Measurements from ENCODE around the gene RAI1.
A peak's percentile ranks its signal among the peaks of the same experiment; 100 is the strongest.

RAI1 gene

DNA sequence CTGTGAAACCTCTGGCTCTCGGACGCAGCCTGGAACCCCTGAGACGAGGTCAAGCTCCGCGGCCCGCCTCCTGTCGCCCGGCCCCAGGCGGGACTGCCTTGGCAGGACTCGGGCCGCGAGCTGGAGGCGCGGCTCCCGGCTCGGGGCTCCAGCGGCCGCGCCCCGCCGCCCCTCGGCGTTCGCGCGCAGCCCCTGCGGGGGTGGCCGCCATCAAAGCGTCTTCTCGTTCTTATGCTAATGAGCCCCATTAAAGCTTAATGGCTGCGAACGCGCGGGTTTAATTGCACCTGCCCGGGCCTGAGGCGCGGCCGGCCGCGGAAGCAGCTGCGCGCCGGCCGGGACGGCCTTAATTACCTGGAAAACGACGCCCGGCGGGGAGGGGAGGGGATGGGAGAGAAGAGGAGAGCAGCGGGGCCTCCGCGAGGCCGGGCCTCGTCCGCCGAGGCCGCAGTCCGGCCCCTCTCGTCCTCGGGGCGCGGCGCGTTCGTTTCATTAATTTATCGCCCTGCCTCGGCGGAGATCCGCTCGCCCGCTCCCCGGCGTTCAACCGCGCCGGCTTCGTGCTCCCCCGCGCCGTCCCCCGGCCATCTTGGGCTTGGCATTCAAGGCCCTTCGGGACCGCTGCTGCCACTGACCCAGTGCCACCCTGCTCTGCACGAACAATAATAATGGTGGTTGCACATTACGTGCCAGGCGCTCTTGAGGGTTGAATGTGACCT, 19.2 kb downstream of the RAI1 start:
- no peak for DNase-seq (ENCODE audit: low read depth)

DNA sequence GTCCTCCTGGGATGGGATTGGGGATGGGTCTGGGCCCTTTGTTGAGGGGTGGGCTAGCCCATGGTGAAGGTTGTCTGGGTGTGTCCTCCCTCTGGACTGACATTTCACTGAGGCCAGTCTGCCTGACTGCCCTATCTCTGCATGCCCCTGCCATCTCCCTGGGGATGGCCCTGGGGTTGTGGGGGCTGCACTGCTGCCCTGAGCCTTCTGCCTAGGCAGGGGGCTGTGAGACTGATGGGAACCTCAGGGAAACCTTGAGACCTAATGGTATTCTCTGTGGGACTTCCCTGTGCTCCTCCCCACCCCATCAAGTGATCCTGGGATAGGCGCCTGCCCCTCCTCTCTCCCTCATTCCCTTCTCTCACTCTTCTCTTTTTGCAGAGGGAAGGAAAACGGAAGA, 19.9 kb downstream of the RAI1 start:
- DNase-seq (ENCODE audit: low read depth) = no peak

DNA sequence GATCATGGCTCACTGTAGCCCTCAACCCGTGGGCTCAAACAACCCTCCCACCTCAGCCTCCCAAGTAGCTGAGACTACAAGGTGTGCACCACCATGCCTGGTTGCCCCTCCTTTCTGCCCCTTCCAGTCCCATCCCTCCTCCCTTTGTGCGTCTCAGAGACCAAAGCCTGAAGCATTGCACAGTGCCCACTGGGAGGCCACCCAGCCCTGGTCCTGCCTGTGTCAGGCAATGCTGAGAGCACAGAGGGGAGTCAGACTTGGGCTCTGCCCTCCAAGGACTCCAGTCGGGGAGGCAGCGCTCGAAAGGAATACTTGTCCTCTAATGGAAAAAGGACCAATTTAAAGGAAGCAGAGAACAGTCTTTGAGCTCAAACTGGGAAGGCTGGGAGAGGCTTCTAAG, 20.4 kb downstream of the RAI1 start:
- no peak for DNase-seq (ENCODE audit: low read depth)

DNA sequence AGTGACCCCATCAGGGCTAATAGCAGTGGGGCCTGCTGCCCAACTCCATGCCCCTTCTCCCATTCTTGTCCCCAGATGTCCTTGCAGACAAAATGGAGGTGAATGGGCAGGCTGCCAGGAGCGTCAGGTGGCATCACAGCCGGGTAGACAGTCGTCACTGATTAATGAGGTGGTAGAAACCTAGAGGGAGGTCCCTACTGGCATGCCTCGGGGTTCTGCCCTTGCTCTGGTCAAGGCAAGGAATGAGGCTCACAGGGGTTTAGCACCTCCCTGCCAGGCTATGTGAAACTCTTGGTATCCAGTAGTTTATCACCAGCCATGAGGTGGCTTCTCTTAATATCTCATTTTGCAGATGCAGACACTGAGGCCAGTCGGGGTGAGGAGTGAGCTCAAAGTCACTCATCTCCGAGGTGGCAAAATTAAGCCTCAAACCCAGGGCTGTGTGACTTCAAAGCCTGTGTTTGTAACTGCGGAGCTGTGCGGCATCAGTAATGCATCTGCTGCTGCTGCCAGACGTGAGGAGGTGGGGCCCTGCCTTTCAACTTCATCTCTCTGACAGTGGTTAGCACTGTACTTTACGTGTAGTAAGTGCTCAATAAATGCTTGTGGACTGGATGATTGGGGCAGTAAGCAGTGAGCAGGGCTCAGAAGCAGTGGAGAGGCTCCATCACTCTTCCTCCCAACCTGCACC, 21.3 kb downstream of the RAI1 start:
- no peak for DNase-seq (ENCODE audit: low read depth)

DNA sequence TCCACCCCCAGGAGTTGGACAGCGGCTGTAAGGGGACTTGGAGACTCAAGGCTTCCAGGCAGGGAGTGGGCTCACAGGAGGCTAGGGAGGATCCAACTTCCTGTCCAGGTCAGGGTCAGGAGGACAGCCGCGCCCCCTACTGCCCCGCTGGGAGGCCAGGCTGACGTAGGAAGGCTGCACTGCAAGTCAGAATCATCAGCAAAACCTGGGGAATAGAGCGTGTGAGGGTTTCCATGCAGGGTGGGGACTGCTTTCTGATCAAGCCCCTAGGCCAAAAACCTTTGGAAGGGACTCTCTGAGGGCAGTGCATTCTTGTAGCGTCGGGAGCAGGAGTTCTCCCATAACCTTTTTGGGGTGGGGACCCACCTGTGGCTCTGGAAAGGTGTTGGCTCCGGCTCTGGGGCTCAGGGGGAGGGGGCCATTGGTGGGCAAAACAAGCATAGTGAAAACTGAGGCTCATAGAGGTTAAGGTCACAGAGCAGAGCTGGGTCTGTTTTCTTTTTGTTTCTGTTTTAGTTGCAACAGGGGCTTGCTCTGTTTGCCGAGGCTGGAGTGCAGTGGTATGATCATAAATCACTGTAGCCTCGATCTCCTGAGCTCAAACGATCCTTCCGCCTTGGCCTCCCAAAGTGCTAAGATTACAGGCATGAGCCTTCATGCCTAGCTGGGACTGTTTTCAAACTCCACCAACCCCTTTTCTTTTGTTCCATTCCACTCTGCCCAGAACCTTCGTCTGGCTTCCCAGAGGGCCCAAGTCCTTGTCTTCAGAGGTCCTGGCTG, 22.1 kb downstream of the RAI1 start:
- DNase-seq (ENCODE audit: low read depth) = peak; percentile 66

DNA sequence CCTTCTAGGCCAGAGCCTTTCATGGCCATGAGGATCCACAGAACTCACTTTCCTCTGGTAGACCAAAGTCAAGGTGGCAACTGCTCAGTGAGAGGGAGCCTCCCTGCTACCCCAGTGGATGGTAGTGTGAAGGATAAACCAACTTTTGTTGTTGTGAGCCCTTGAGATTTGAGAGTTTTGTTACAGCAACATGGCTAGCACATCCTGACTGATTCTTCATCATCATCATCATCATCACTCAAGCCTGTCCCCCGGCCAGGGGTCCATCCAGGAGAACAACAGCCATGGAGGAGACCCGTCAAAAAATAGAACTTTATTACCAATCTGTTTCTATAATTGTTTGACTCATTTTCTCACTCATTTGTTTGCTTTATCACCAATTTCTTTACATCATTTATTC, 23.7 kb downstream of the RAI1 start:
- no peak for DNase-seq (ENCODE audit: low read depth)

DNA sequence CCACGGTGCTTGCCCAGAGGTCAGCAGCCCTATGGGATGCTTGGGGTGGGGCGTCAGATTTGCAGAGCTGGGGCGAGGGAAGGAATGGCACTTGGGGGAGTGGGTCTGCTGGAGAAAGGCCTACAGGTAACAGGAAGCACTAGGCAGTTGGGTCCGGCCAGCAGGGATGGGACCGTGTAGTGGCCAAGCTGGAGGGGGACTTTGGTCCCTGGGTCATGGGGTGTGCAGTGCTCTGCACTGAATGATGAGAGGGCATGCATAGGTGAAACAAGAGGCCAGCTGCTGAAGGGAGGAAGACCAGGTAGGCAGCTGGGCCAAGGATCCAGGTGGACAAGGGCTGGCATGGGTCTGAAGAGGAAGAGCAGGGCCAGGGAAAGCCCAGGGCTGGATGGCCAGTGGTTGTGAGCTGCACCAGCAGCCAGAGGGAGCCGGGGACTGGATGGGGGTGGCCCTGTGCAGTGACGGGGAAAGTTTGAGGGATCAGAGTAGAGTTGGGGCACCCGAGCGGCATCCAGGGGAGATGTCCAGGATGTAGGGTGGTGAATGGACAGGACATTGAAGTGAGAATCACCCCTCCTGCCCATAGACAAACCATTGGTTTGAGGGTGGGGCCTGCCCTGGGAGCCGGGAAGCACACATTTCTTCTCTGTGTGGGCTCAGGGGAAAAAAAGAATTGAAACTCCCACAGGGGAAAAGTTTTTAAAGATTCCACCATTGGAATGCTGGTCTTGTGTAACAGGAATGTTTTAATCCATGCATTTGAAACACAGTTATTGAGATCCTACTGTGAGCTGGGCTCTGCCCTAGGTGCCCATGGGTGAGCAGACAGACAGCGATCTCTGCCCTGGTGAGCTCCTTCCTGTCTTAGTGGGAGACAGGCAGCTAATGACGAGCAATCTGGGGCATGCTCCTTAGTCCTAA, 25.1 kb downstream of the RAI1 start:
- DNase-seq (ENCODE audit: low read depth) = no peak

DNA sequence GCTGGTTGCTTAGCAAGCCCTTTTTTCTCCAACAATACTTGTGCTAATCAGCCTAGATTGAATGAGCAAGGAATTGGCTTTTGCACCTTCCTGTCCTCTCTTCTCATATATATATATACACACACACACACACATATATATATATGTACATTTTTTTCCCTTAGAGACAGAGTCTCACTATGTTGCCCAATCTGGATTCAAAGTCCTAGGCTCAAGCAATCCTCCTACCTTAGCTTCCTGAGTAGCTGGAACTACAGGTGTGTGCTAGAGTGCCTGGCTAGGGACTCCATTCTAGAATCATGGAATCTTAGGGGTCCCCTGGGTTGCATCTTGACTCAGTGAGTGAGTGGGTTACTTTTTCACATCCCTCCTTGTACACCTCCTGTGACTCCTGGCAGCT, 27.0 kb downstream of the RAI1 start:
- DNase-seq (ENCODE audit: low read depth) = no peak

DNA sequence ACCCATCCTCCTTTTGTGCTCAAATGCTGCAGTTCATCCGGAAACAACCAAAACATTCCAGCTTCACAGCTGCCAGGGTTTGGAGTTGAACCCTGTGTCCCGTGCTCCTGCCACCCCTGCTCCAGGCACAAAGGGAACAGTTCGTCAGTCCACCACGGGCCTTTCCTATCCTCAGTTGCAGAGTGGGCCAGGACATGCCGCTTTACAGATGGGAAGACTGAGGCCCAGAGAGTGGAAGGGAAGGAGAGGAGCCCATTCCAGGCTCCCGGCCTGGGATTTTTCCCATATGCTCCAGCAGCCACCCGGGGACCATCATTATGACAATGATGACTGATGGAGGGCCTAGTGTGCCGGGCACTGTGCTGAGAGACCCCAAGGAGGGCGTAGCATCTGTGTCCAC, 27.6 kb downstream of the RAI1 start:
- no peak for DNase-seq (ENCODE audit: low read depth)

DNA sequence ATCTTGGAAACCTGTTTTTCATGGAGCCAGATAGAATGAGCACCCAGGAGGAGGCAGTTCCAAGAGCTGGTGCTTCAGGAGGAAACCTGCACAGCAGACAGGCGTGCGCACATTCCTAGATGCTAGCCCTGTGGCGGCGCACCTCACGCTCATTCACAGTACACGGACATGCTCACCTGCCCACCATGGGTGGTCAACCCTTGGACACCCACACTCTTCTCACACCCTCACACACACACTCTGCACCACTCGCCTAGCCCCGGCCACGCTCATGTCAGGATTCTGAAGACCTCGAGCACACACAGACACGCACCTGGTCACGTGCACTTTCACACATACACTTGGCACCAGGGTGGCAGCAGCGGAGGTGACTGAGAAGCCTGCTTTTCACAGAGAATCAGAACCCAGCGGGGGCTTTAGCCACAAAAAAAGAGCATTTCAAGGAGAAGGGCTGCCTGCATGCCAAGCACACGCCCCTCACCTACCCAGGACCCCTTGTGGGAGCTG, 28.6 kb downstream of the RAI1 start:
- no peak for DNase-seq (ENCODE audit: low read depth)

DNA sequence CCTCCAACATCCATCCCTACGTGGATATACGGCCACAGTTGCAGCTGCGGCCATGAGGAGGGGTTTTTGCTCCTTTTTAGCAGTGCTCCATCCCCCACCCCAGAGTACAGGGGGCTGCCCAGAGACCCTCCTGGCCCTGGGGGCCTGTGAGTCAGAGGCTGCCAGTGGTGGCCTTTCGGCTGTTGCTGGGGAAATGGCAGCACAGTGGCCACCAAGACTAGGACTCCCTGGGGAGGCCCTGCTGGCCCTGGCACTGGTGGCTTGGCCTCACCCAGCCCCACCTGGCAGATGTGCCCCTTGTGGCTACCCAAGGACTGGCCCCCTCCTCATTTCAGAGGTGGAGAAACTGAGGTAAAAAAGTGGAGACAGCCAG, 29.1 kb downstream of the RAI1 start:
- DNase-seq (ENCODE audit: low read depth) = no peak

DNA sequence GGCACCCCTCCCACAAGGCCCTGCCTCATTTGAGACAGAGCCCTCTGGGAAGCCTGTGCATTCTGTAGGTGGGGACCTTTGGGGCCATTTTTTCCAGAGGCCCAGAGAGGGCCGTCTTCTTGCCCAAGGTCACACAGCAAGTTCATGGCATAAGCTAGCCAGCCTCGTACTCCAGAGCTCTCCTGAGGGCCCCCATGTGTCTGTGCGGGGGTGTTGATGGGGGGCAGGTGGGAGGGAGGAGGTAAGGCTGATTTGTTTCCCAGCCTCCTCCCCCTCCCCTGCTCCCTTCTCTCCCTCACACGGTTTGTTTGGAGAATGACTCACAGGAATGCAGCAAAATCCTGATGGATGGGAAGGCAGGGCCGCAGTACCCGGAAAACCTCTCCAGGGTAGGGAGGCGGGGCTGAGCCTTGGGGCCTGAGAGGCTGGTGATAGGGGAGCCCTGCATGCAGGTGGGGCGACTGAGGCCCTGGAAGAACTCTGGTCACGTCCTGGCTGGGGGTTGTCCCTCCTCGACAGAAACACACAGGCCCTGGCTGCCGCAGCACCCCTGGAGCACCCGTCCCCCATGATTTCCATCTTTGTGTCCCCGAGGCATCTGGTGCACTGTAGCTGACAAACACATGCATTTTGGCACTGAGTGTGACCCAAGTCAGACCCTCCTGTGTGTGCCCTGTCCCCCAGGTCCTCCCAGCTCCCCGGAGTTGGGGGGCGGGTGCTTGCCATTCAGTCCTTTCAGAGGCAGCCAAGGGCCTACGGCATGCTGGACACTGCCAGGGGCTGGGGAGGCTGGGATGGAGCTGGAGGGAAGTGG, 29.7 kb downstream of the RAI1 start:
- peak; percentile 99 for DNase-seq (ENCODE audit: low read depth)

DNA sequence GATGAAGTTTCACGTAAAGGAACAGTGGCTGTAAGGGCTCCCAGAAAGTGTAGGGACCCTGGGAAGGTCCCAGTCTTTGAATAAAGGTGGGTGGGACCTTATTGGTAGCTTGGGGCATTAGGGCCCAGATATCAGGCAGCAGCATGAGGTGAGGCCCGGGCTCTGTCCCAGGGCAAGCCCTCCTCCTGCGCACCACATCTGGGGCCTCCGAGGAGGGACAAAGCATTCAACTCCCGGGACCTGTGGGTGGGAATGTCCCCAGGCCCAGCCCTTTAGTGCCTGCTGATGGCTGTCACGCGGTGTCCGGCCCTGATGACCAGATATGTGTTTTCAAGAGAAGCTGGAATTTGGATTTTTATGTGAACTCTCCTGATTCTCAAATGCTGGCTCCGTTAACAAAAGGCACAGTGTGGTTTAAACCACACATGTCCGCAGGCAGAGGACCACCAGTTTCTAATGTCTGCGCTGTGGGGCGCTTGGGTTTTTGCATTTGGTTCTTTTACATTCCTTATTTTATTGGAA, 30.4 kb downstream of the RAI1 start:
- no peak for DNase-seq (ENCODE audit: low read depth)

DNA sequence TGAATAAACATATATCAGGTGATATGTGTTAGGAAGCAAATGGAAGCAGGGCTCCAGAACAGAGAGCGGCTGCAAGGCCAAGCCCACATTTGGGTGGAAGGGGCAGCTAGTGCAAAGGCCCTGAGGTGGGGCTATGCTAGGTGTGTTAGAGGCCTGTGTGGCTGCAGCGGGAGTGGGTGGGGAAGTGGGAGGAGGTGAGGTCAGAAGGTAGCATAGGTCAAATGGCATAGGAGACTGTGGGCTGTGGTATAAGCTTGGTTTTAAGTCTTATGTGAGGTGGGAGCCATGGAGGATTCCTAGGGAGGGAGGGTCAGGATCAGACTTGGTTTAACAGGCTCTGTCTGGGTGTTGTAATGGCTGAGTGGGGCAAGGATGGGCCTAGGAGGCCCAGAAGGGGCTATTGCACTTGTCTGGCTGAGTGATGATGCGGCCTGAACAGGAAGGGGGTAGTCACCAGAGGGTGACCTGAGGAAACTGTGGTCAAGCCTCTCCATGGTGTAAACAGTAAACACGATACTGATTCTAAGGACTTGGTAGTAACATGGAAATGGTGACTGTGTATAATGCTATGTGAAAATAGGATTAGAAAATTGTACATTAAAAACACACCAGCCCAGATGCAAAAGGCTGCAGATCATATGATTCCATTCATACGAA, 31.1 kb downstream of the RAI1 start:
- DNase-seq (ENCODE audit: low read depth) = peak; percentile 99

DNA sequence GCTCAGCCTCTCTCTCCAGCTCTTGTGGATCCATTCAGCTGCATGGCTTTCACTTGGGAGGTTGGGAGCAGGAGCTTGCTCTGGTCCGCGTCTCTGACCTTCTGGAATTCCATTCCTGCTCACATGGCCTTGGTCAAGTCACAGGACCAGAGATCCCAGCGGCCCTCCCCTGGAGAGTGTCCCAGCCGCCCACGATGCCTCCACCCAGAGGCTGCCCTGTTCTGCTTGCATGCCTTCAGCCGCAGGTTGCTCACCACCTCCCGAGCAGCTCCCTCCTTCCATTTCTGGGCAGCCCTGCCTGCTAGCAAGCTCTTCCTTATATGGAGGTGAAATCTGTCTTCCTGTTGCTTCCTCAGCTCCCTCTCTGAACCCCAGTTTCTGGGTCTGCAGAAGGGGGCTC, 32.6 kb downstream of the RAI1 start:
- DNase-seq (ENCODE audit: low read depth) = peak; percentile 90

DNA sequence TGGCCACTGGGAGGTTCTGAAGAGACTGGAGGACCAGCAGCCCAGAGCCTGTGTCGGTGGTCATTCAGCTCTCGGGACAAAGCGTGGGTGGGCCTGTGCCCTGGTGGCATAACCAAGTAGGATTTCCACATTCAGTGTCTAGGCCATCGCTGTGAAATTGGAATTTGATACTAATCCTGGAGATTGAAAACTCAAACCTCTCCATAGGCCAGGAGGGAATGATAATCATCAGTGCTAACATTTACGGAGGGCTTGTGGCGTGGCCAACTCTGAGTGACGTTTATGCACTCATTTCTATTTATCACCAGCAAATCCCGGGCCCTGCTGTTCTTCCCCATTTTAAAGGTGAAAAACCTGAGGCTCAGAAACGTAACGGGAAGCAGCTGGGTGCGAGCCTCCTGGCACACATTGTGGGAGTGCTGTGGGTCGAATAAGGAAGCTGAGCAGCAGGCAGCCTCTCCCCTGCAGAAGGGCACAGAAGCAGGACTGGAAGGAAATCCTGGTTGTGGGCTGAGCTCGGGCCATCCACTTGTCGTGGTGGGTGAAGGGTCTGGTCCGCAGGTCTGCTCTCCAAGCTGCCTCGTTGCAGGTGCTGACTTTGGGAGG, 33.1 kb downstream of the RAI1 start:
- DNase-seq (ENCODE audit: low read depth) = peak; percentile 44

DNA sequence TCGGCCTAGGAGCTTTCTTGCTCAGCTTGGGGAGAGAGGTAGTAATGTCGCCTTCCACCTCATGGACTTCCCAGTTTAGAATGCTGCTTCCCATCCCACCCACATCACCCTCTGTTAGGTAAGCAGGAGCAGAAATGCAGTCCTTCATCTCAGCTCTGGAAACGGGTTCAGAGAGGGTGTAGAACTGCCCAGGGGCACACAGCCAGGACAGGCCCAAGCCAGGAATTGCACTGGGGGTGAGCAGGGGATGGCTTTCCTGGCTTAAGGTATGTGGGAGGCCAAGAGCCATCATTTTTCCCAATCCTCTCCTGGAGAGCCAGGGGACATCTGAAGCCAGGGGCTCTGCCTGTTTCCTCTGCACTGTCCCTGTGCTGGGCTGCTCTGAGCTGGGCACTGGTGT, 33.6 kb downstream of the RAI1 start:
- no peak for DNase-seq (ENCODE audit: low read depth)

DNA sequence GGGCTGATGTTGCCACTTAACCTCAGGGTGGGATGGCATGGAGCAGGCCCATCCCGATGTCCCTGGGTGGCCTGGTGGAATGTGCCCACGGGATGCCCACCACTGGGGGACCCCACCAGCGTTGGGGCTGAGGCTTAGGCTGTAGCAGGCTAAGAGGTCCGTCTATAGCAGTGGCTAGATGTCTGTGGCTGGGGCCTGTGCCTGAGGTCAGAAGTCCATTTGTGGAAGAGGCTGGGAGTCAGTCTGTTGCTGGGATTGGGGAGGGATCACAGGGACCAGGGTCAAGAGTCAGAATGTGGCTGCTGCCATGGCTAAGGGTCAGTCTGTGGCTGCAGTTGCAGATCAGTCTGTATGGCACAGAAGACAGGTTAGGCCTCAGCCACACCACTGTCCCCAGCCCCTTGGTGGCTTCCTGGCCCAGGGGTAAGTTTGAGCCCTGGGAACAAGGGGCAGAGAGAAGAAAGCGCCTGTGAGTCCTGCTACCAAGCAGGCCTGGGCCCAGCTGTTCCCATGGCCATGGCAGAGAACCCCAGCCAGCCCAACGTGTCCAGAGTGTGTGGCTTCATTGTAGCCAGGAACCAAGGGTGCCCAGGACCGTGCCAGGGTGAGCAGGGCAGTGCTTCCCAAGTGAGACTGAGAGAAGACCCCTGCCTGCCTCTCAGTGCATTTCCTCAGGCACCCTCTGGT, 35.7 kb downstream of the RAI1 start:
- DNase-seq (ENCODE audit: low read depth) = no peak

DNA sequence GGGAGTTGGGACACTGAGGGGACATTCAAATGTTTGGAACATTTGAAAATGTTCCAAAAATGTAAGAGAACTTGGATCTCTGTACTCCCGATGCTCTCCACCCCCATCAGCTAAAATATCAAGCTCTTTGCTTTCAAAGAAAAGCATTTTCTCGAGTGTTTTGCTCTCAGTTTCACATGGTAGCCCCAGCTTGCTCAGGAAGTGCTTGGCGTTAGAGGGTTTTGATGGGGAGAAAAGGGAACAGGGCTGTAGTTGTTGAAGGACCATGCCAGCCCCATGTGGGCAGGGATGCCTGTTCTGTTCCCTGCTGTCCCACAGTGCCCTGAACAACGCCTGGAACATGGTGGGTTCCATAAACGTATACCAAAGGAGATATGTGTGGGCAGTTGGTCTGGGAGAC, 37.0 kb downstream of the RAI1 start:
- DNase-seq (ENCODE audit: low read depth) = no peak
